Suprapubic skin (tissue), 3 donors: ENCODE data around the gene PRIMPOL.

Source experiments
- POLR2A ChIP-seq, 2 donors: fragments of 450-650 bp; IDR thresholded peaks; one replicate each; pipeline ENCODE4 v1.6.1; 2017; ENCODE audit warnings: antibody characterized with exemption in 2 of 2, mild to moderate bottlenecking in 2 of 2, moderate library complexity in 2 of 2
- TF ChIP-seq, protein P1 (sequence below), 2 donors: fragments of 200-600 bp in 1 of 2; fragments of 450-650 bp in 1 of 2; sonication (generic) in 1 of 2; IDR thresholded peaks; one replicate each; pipeline ENCODE4 v1.5.1; 2016 to 2019; ENCODE audit warnings: antibody characterized with exemption in 2 of 2, mild to moderate bottlenecking in 1 of 2, moderate library complexity in 1 of 2

DNA sequence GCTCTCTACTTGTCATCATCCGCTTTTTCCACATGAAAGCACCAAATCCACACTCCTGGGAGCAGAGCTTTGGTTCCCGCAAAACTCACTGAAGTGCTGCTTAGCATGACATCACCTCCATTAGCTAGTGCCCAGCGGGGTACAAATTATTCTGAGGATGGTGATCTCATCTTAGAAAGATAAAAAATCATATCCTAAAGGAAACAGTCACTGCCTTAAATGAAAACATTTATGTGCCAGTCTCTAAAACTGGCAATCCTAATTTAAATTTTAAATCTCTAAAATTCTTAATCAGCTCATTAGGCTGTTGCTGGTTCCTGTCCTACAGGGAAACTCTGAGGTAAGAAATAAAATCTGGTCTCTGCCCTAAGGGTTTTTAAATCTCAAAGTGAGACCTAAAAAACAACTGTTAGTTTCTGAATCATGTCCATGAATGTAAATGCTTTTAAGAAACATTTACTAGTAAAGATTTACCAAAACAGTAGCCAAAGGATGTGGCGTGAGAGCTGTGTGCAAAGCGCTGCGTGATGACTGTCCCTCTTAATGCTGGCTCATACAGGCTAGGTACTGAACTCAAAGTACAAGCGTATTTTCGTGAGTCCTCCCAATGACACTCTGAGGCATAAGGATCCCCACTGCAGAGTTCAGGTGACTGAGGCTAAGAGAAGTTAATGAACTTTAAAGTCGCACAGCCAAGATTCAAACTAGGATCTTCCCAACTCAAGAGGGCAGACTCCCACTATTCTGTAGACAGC is 4.8 kb upstream of the PRIMPOL start:
- TF ChIP-seq, protein P1, sequence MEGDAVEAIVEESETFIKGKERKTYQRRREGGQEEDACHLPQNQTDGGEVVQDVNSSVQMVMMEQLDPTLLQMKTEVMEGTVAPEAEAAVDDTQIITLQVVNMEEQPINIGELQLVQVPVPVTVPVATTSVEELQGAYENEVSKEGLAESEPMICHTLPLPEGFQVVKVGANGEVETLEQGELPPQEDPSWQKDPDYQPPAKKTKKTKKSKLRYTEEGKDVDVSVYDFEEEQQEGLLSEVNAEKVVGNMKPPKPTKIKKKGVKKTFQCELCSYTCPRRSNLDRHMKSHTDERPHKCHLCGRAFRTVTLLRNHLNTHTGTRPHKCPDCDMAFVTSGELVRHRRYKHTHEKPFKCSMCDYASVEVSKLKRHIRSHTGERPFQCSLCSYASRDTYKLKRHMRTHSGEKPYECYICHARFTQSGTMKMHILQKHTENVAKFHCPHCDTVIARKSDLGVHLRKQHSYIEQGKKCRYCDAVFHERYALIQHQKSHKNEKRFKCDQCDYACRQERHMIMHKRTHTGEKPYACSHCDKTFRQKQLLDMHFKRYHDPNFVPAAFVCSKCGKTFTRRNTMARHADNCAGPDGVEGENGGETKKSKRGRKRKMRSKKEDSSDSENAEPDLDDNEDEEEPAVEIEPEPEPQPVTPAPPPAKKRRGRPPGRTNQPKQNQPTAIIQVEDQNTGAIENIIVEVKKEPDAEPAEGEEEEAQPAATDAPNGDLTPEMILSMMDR (IDR thresholded peaks at IDR 0.05), result no peak
- no peak for TF ChIP-seq POLR2A (IDR thresholded peaks at IDR 0.05)
